GM21381 (cell line): ENCODE data around the gene HRNR.

ENCODE experiments used
- ATAC-seq: cut with Tn5 transposase; IDR thresholded peaks from one replicate; pipeline ENCODE4 v1.9.1; 2021; ENCODE audit warnings: mild to moderate bottlenecking, moderate library complexity; ENCODE audit not compliant: unreplicated experiment

HRNR gene

GRCh38 chr1:152189657-152190442, 34.1 kb downstream of the HRNR start:
- ATAC-seq: no peak

GRCh38 chr1:152188673-152189591, 35.1 kb downstream of the HRNR start:
- ATAC-seq: peak; percentile 46

- ATAC-seq: no peak
Measured at GRCh38 chr1:152186556-152187285, 37.3 kb downstream of the HRNR start.

GRCh38 chr1:152185544-152186391, 38.2 kb downstream of the HRNR start:
- peak; percentile 47 for ATAC-seq

GRCh38 chr1:152182944-152183361, 41.0 kb downstream of the HRNR start:
- no peak for ATAC-seq

GRCh38 chr1:152182431-152182830, 41.6 kb downstream of the HRNR start:
- ATAC-seq: no peak

- ATAC-seq: no peak
Measured at GRCh38 chr1:152179566-152179965, 44.4 kb downstream of the HRNR start.

- ATAC-seq: no peak
Measured at GRCh38 chr1:152170287-152170905, 53.6 kb downstream of the HRNR start.

GRCh38 chr1:152169366-152170025, 54.5 kb downstream of the HRNR start:
- ATAC-seq: no peak

- no peak for ATAC-seq
Measured at GRCh38 chr1:152168535-152168868, 55.5 kb downstream of the HRNR start.

GRCh38 chr1:152167835-152168534, 56.0 kb downstream of the HRNR start:
- ATAC-seq: no peak

- ATAC-seq: no peak
Measured at GRCh38 chr1:152166966-152167365, 57.0 kb downstream of the HRNR start.

GRCh38 chr1:152165286-152166077, 58.5 kb downstream of the HRNR start:
- ATAC-seq: no peak

GRCh38 chr1:152164517-152165136, 59.4 kb downstream of the HRNR start:
- no peak for ATAC-seq

GRCh38 chr1:152162792-152163463, 61.1 kb downstream of the HRNR start:
- no peak for ATAC-seq
